Stimulated activated CD8-positive, alpha-beta memory T cell treated with anti-CD3 and anti-CD28 coated beads, Interleukin-12 subunit alpha, Interleukin-12 subunit beta, amount 100 ng/mL, for 4 hours (primary cell): Measurements from ENCODE around the gene BET1L.

Source experiments
- DNase-seq: peaks from one replicate; pipeline ENCODE4 v3.0.0-alpha.2; 2020; ENCODE audit warnings: low read depth

Gene BET1L

DNA sequence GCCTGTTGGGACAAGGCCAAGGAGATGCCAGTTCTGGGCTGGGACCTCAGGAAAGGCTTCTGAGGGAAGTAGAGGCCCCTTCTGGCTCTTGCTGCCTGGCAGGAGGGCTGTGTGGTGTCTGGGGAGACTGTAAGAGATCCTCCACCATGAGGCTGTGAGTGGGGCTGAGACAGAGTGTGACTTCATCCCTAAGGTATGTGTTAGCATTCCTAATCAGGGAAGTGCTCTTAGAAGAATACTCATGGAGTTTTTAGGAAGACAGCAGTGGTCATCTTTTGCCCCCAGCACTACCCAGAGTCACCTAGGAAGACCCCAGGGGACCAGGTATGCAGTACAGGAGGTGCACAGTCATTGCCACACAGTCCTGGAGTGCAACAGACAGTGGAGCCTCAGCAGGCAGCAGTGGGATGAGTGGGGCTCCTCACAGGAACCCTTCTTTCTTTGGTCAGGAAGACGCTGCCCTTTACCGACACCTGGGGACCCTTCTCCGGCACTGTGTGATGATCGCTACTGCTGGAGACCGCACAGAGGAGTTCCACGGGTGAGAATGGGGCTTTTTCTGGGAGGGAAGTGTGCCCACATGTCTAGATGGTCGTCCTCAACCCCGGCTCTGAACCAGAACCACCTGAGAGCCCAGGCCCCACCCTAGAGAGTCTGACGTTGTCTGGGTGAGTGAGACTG, 3.1 kb upstream of the BET1L start:
- DNase-seq: no peak

DNA sequence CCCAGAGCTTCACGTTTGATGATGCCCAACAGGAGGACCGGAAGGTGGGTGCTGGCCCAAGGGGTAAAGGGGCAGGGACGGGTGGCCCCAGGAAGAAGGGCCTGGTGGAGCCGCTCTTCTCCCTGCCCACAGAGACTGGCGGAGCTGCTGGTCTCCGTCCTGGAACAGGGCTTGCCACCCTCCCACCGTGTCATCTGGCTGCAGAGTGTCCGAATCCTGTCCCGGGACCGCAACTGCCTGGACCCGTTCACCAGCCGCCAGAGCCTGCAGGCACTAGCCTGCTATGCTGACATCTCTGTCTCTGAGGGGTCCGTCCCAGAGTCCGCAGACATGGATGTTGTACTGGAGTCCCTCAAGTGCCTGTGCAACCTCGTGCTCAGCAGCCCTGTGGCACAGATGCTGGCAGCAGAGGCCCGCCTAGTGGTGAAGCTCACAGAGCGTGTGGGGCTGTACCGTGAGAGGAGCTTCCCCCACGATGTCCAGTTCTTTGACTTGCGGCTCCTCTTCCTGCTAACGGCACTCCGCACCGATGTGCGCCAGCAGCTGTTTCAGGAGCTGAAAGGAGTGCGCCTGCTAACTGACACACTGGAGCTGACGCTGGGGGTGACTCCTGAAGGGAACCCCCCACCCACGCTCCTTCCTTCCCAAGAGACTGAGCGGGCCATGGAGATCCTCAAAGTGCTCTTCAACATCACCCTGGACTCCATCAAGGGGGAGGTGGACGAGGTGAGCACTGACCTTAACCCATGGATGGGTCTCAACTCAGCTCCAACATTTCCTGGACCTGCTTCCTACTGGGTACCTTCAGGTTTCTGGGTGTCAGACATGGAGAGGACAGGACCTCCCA, 2.3 kb upstream of the BET1L start:
- no peak for DNase-seq

DNA sequence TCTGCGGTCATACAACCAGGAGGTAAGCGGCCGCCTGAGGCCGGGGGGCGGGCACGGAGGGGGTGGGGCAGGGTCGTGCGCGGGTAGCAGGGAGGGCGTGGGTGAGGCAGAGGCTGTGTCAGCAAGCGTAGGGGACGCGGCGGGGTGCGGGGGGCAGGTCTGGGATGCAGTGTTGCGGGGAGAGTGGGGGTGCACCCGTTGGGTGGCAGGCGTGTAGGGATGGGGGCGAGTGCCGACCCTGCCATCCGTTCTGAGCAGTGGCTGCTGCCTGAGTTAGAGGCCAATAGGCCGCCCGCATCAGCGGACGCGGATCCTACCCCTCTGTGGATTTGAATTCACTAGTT, 1.7 kb upstream of the BET1L start:
- DNase-seq: no peak

DNA sequence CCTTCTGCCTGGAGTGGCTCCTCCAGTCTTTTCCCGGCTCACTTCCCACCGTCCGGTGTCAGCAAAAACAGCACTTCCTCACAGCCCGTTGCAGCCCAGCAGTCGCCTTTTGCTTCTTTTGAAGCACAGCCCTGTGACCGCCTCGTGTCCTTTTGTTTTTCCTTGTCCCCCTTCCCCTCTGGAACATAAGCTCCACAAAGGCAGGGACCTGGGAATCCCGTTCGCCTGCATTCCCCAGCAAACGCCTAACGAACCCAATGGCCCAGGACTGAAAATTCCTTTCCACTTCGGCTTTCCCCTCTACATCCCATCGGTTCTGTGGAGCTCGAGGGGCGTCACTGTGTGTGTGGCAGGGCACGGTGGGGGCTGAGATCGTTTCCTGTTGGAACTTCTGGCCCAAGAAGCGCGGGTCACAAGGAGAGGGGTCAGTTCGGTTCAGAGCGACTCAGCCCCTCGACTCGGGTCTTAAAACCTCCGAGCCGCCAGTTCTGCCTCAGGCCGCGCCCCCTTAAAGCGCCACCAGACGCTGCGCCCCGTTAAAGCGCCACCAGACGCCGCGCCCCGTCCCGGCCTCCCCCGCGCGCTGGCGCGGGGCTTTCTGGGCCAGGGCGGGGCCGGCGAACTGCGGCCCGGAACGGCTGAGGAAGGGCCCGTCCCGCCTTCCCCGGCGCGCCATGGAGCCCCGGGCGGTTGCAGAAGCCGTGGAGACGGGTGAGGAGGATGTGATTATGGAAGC, 1.1 kb upstream of the BET1L start:
- DNase-seq: peak; percentile 74

DNA sequence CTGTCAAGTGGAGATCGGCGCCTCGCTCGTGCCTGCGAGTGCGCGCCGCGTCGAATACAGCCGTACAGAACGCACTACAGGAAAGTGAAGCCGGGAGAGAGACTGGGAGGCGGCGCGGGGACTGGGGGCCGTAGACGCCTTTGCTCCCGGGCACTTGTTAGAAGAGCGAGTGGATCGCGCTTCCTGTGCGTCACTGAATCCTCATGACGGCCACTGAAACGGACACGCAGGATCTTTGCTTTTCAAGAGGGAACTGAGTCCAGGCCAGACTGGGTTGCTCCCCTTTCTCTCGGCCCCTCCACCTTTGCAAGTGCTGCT, 623 bp upstream of the BET1L start:
- no peak for DNase-seq

DNA sequence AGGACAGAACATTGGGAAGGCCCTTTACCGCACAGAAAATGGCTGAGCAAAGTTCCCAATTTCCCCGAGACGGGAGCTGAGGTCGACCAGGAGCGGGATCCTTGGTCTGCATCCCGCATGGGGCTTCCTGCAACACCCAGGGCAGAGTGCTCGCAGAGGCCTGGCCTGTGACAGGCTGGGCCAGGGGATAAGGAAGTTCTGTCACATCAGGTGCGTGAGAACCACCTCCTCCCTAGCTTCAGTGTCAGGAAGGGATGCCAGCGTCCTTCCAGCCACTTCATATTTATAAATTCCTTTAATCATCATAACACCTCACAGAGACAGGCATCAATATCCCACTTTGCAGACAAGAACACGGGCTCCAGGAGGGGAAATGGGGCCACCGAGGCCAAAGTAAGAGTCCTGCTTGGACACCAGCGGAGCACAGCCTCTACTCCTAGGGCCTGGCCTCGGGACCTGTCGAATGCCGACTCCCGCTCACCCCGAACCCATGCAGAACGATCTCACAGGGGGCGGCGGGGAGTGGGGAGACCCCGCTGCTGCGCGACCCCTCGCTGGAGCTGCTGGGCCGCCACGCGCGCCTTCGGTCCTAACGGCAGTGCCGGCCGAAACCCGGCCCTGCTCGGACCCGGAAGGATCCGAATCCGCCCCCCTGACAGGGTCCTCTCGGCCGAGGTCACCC, 532 bp downstream of the BET1L start:
- DNase-seq: no peak

DNA sequence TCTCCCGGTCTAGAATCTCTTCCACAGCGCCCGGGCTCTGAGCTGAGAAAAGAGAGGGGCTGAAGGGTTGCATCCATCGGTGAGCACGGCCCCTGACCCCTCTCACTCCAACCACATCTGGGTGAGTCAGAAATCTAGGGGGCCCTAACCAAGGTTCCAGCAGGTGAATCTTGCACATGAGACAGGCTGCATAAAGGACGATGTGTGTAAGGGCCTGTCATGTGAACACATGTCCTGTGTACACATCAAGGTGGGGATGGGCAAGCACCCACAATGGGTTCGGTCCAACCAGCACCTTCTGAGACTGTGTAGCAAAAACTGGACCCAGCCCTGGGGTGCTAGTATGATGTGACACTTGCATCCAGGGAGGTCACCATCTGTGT, 1.2 kb downstream of the BET1L start:
- DNase-seq: no peak

DNA sequence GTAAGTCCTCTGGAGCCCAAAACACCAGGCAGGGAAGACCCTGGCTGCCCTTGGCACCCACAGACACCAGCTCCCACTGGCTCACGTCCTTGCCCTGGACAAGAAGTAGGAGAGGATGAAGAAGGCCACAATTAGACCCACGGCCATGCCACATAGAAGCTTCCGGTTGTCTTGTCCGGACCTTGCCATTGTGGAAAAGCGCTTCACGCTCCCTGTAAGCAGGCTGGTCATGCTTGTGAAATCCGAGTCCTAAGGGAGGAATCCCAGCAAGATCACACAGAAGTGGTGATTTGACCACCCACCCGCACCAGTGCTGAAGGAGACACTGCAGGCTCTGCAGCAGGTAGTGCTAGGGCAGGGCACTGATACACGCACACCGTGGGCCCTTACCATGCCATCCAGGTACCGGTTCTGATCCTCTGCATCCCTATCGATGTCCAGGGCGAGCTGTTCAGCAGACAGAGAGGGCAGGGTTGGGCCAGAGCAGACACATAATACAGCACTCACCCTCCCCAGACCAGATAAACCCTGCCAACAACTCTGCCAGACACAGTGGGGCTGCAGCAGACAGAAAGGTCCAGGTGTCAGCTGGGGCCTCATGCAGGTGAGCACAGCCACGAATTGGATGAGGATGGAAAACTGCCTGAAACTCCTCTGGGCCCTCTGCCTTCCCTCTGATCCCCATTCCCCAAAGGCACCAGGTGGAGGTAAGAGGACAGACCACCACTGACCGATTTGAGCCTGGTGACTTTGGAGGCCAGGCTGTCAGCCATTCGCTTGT, 1.8 kb downstream of the BET1L start:
- DNase-seq: no peak

DNA sequence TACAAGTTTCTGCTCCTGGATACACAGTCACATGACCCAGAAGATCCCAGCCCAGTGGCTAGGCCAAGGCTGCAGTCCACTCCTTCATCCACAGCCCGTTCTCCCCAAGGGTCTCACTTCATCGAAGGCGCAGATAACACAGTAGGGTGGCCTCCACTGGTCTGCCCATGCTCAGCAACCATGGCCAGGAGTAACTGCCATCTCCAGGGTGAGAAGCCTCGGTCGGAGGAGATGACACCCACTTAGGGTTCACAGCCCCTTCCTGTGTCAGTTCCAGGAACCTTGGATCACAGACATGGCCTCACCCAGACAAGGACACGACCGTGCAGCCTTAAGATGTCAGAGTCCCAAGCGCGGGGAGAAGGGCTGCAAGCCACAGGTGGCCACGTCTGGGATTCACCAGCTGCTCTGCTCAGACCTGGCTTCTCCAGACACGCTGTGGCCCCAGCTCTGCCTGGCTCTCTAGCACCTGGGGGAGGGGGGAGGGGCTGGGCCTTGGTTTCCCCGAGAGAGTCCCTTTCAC, 2.6 kb downstream of the BET1L start:
- DNase-seq: no peak

DNA sequence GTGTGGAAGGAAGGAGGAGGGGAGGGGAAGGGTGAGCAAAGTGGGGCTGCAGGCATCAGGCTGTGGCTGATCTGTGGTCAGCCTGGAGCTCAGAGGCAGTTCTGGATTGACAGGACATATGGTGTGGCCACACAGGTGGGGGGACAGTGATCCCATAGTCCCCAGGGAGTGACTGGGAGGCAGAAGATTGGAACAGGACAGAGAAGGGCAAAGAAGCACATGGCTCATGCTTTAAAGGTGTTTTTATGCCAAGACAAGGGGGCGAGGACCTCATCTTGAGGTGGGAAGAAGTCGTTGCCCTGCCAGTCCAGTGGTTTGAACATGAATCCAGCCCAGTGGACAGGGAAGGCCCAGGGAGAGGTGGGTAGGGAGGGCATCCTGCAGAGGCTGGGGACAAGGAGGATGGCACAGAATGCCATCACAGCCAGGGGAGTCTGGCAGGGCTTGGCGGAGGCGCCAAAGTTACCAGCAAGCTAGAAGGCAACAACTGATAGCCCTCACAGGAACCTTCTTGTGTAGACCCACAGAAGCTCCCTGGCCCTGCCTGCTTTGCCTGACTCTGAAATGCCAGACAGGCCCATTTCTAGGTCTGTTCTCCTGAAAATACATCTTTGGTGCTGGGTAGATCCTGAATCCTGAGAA, 3.1 kb downstream of the BET1L start:
- no peak for DNase-seq

DNA sequence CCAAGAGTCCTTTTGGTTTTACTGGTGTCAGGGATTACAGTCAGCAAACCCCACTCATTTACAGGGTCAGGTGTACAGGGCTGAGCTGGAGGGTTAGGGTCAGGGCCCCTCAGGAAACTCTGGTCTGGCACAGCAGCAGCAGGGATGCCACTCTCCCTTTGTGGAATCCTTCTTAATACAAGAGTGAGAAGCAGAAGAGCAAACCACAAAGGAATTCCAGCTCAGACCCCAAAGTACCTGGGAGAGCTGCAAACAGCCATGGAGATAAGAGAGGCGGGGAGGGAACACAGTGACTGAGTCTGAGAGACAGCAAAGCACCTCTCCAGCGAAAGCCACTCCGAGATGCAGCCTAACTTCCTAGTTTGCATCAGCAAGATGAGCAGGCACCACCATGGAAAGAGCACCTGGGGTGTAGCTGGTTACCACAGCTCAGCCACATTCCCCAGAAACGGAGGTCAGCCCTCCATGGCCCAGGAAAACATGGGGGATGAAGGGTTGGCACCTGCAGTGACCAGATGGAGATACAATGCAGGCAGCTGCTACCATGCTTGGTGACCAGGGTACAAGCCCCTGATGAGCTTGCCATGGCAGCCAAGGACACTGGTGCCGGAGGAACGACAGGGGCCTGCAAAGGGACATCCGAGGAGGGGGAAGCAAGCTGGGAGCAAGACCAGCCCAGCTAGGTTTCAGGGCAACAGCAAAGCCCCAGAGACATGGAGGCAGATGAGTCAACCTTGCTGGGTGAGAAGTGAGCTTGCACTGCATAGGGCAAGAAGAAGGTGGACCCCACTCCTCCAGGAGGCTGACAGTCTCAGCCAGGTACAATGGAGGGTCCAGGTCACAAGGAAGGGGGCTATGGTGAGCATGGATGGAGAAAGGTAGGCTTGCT, 3.9 kb downstream of the BET1L start:
- DNase-seq: no peak

DNA sequence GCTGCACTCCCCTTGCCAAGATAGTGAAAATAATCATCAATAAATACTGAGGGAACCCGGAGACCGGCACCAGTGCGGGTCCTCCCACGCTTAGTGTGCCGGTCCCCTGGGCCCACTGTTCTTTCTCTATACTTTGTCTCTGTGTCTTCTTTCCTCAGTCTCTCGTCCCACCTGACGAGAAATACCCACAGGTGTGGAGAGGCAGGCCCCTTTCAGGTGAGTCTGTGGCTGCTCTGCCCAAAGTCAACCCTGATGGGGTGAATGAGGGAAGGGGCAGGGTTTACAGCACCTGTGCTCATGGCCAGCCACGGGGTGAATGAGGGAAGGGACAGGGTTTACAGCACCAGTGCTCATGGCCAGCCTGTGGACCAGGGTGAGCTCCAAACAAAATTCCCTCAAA, 4.7 kb downstream of the BET1L start:
- DNase-seq: no peak

DNA sequence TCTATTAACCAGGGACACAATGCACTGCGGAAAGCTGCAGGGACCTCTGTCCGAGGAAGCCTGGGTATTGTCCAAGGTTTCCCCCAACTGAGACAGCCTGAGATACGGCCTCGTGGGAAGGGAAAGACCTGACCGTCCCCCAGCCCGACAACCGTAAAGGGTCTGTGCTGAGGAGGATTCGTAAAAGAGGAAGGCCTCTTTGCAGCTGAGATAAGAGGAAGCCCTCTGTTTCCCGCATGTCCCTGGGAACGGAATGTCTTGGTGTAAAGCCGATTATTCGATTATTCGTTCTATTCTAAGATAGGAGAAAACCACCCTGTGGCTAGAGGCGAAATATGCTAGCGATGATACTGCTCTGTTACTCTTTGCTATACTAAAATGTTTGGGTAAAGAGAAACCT, 5.2 kb downstream of the BET1L start:
- no peak for DNase-seq

DNA sequence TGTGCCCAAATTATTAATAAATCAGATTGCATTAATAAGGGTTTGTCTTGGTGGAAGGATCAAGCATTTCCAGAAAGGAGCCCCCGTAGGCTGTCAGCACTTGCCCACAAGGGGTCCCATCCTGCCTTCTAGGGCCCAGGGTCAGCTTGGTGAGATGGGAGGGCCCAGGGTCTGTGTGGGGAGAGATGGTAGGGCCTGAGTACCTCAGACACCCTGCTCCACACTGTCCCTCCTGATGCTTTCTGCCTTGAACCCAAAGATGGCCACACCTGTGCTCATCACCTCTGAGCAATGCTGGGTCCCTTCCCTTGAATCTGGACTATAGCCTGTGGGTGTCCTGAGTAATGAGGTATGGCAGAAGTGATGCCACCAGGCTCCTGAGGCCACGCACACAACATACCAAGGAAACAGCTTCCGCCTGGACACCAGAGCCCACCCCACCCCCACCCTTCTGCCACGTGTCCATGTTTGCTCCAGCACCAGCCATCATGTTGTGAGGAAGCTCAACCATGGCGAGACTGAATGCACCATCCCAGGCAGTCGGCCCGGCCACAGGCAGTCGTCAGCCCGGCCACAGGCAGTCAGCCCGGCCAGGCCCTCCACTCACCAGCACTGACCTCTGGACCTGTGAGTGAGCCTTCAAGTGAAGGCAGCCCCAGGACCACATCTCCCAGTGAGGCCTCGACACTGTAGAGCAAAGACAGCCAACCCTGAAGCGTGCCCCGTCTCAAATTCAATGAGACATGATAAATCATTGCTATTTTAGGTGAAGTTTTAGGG, 6.8 kb downstream of the BET1L start:
- no peak for DNase-seq

DNA sequence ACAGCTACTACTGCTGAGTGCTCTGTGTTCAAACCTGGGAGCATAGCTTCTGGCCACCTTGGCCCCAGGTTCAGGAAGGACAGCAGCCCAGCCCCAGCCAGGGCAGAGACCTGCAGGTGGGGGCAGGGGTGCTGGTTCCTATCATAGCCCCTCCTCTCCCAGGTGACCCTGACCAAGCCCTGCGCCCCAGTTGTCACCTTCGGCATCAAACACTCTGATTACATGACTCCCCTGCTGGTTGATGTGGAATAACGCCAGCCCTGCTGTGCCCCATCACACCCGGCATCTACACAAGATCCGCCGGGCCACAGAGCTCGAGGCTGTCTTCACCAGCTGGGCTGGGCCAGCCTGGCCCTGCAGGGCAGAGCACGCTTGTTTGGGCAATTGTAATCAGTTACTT, 7.4 kb downstream of the BET1L start:
- no peak for DNase-seq

DNA sequence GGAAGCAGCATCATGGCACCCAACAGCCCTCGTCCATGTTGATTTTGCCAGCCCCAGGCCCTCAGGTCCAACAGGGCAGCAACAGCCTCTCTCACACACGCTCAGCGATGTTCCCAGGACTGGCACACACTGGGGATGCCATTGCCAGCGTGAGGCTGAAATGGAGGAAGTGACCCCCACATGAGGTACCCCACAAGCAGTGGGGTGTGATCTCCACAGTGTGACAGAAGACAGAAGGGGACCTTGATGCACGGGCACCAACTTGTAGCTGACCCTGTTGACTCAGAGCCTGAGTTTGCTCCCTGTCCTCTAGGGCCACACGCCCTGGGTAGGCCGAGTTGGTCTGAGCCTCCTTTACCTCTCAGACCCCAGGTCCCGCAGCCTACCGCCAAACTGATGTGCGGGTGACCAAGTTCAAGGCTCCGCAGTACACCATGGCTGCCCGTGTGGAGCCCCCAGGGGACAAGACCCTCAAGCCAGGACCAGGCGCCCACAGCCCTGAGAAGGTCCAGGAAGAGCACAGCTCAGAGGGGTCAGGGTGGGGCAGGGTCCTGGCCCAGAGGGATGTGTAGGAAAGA, 8.1 kb downstream of the BET1L start:
- DNase-seq: no peak

DNA sequence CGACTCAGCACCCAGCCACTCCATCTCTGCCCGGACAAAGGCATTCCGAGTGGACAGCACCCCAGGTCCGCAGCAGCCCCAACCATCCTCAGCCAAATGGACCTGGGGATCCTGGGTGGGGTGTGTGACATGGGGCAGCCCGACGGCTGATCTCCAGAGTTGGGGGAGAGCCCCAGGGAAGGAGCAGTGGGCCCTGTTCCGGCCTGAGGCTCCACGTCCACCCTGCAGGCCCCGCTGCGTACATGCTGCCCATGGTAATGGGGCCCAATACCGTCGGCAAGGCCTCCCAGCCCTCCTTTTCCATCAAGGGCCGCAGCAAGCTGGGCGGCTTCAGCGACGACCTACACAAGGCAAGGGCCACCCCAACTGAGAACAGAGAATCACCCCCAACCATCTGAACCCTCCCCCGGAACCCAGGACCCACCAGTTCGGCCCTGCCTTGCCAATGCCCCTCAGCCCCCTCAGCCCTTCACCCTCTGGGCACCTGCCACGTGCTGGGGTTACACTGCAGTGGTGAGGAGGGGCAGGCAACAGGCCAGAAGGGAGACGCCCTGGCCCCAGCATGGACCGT, 8.9 kb downstream of the BET1L start:
- DNase-seq: no peak

DNA sequence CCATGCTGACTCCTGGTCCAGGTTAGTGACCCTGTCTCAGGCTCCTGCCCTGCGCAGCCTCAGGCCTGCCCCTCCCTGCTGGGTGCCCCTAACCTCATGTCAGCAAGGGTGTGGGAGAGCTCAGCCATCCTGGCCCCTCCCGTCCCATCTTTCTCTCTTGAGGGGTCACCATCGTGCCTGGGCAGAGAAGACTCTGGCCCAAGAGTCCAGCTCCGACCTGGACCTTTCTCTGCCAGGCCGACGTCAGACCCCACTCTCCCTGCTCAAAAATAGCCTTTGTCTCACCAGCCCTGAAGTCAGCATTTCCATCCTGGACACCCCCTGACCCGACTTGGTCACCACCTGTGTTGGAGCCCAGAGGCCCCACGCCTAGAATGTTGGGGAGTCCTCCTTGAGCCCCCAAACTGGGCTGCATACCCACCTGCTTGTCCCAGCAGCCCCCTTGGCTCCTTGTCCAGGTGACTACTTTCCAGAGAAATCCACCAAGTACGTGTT, 9.4 kb downstream of the BET1L start:
- no peak for DNase-seq
